ENCODE results near the gene STX18. TPM values are rescaled to one million over a fixed set of nuclear protein-coding genes. Genes with fewer than 3 reads are reported as not detected.

The STX18 gene
- total and polyA plus RNA-seq, 2 experiments from 2014 or later = 15.9 to 18.1 TPM

- no peak for TF ChIP-seq ZNF462 (CRISPR knock-in tag; IDR thresholded peaks at IDR 0.05)
- TF ChIP-seq ZNF331 (CRISPR knock-in tag; IDR thresholded peaks at IDR 0.05; ENCODE audit: low read depth) = no peak
- no peak for TF ChIP-seq CTCF (conservative IDR thresholded peaks at IDR 0.05; ENCODE audit: low read depth in 2 of 2)
- no peak for TF ChIP-seq EZH2 (IDR thresholded peaks at IDR 0.05; ENCODE audit: low read depth, unreplicated experiment)
- TF ChIP-seq CREB1 (CRISPR knock-in tag; IDR thresholded peaks at IDR 0.05; ENCODE audit: low read depth) = no peak
- TF ChIP-seq EZH2phosphoT487 (IDR thresholded peaks at IDR 0.05; ENCODE audit: unreplicated experiment) = no peak
- TF ChIP-seq STAT1 (IDR thresholded peaks at IDR 0.05; ENCODE audit: unreplicated experiment) = no peak
These were observed 80.7 kb downstream of the STX18 start (continued) for GRCh38 chr4:4461178-4461577.

GRCh38 chr4:4460759-4461158 lies 81.1 kb downstream of the STX18 start:
- H3K4me3 Mint-ChIP-seq = no peak overlapping the region
- H3K27ac Mint-ChIP-seq = no peak overlapping the region
- ATAC-seq (no peak), DNase-seq (ENCODE audit: low spot score) (no peak)
- peaks cover 6% of the 10 kb centered on the region for H3K36me3 ChIP-seq (ENCODE audit: insufficient read depth)
- peaks cover 10% of the 10 kb centered on the region for H3K27me3 Mint-ChIP-seq (ENCODE audit: insufficient read depth, low read depth, poor library complexity)
- H3K4me2 ChIP-seq = no peak overlapping the region
- no peaks in the 10 kb centered on the region for H3K79me2 ChIP-seq (replicated peaks; ENCODE audit: insufficient read depth)
- no peak overlapping the region for H3K4me3 ChIP-seq
- peaks cover 76% of the 10 kb centered on the region for H3K4me1 ChIP-seq (ENCODE audit: insufficient read depth)
- H3K9me3 Mint-ChIP-seq = peaks cover 4% of the 10 kb centered on the region; the same call in 1 of the 3 replicates
- H3K9me2 ChIP-seq (ENCODE audit: insufficient read depth) = peaks cover 5% of the 10 kb centered on the region
- peaks cover 15% of the 10 kb centered on the region for H3K36me3 Mint-ChIP-seq (ENCODE audit: low read depth)
- no peak overlapping the region for H3K27ac ChIP-seq (ENCODE audit: low read depth)
- peaks cover 62% of the 10 kb centered on the region for H3K4me1 Mint-ChIP-seq
- H4K20me1 ChIP-seq (replicated peaks; ENCODE audit: insufficient read depth) = no peaks in the 10 kb centered on the region
- 0 out of 2 replicates have a peak, but pooled peaks cover 5% of the 10 kb centered on the region for H3F3A ChIP-seq (replicated peaks; ENCODE audit: low read depth)
- H2AFZ ChIP-seq = no peak overlapping the region
- no peaks in the 10 kb centered on the region for H3K27me3 ChIP-seq (ENCODE audit: insufficient read depth)
- TF ChIP-seq CTCF (conservative IDR thresholded peaks at IDR 0.05; ENCODE audit: low read depth in 2 of 2) (no peak), ZNF114 (CRISPR knock-in tag; IDR thresholded peaks at IDR 0.05) (no peak), NANOG (IDR thresholded peaks at IDR 0.05; ENCODE audit: borderline replicate concordance) (no peak)
